ENCODE results near the gene PDE2A.
A peak's percentile ranks its signal among the peaks of the same experiment; 100 is the strongest.

PDE2A gene

GRCh38 chr11:72588421-72589410 lies 85.5 kb downstream of the PDE2A start:
- DNase-seq (ENCODE audit: low spot score): no peak

DNA sequence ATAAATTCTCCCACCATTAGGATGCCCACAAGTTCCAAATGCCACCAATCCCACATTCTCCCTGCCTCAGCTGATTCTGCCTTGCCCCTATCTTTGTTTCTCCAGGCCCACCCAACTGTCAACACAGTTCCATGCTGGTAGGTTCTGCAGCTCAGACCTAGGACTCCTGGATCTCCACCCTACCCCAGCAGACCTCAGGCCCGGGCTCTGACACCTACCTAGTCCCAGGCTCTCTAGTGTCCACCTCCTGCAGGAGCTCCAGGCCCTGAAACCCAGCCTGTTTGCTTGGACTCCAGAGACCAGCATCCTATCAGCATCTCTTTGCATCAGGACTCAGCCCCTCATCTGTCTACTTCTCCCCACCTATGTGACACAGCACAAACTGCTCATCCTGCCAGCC lies 86.5 kb downstream of the PDE2A start:
- DNase-seq (ENCODE audit: low spot score): no peak

DNA sequence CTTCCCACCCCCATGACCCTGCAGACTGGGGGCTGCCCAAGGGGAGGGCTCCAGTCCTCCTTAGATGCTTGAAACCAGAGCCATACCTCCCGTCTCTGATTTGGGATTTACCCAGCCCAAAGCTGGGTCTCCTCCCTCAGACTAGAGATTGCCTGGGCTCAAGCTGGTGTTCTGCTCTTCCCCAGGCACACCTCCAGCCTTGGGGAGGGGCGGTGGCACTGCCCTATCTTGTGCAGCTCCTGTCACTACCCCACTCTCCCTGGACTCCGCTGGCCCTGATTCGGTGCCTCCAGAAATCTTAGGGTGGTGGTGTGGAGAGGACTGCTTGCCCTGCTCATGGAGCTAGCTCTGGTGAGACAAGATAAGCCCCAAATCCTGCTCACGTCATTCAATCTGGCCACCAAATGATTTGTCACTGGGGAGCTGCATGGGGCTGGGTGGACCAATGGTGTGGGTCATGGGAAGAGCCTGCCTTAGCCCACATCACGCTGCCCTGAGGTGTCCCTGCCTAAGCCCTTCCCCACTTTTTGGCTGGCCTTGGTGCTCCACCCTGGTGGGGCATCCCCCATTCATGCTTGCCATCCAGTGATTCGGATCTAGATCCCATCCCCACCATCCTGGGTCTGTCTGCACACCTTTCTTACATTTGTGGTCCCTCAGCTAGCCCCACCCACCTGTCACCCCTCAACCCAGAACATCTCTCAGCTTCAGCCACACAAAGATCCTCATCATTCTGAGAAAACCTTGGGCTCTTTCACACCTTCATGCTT lies 87.7 kb downstream of the PDE2A start:
- DNase-seq (ENCODE audit: low spot score): no peak

DNA sequence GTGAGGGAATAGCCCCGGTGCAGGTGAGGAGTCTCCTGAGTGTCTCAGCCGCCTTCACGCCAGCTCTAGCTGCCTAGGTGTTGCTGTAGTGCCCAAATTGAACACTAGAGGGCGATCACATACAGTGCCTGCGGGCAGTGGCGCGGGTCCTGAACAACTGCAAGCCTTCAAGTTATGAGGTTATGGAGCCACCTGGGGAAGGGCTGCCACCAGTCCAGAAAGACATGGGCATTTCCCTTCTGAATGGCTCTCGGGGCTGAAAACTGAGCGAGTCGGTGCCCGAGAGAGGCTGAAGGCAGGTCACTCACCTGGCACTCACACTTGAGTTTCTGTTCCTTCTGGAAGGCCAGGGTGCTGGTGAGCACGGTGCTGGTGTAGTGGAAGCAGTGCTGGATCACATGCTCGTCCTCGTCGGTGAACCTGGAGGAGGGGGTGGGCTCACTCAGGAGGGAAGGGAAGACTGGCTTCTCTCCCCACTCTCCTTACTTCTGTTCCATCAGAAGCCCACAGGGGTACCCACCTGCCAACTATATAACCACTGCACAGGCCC lies 88.4 kb downstream of the PDE2A start:
- peak; percentile 89 for DNase-seq (ENCODE audit: low spot score)

GRCh38 chr11:72584939-72585597 lies 89.2 kb downstream of the PDE2A start:
- DNase-seq (ENCODE audit: low spot score): no peak

DNA sequence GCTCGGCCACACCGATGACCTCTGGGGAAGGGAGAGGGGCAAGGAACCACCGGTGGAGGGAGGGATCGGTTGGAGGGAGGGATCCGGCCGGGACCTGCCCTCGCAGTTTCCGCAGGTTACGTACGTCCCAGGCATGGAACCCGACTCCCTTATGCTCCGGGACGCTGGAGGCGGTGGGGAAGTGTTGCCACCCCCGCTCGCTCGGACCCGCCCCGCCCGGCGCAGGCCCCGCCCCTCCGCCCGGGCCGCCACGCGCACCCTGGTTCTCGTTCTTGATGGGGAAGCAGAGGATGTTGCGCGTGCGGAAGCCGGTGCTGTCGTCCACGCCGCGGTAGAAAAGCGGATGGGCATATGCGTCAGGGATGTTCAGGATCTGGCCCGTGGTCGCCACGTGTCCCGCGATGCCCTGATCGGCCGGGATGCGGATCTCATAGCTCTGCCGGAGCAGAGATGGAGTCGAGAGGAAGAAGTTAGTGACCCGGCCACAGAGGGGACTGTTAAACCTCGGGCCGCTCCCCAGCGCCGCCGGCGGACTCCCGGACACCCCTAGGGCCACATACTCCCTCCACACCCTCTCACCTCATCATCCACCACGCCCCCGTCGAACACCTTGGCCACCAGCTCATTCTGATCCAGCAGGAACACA lies 89.8 kb downstream of the PDE2A start:
- no peak for DNase-seq (ENCODE audit: low spot score)

DNA sequence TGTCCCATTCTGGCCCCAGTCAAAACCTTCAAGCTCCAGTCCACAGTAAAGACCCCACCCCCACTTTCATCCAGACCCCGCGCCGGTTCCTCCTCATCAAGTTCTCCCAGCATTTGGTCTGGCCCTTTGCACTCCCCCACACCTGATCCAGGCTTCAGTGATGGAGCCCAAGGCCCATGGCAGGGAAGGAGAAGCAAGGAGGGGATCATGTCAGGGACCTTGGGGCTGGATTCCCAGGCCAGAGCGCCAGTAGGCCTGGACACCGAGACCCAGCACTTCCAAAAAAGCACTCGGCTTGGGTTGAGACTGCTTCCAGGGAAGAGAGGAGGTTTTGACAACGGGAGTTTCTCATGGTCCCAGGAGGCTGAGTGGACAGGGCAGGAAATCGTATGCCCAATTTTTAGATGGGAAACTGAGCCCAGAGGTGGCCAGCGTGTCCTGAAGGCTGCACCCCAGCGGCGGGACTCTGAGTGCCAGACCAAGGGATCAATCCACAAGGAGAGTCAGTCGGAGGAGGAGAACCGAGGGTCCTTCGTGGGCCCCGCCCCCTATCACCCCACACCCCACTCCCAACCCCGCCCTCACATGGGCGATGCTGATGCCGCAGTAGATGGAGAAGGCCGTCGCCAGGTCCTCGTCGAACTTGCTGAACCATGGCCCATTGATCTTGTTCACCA lies 90.5 kb downstream of the PDE2A start:
- DNase-seq (ENCODE audit: low spot score): no peak

GRCh38 chr11:72583177-72583553 lies 91.1 kb downstream of the PDE2A start:
- no peak for DNase-seq (ENCODE audit: low spot score)

DNA sequence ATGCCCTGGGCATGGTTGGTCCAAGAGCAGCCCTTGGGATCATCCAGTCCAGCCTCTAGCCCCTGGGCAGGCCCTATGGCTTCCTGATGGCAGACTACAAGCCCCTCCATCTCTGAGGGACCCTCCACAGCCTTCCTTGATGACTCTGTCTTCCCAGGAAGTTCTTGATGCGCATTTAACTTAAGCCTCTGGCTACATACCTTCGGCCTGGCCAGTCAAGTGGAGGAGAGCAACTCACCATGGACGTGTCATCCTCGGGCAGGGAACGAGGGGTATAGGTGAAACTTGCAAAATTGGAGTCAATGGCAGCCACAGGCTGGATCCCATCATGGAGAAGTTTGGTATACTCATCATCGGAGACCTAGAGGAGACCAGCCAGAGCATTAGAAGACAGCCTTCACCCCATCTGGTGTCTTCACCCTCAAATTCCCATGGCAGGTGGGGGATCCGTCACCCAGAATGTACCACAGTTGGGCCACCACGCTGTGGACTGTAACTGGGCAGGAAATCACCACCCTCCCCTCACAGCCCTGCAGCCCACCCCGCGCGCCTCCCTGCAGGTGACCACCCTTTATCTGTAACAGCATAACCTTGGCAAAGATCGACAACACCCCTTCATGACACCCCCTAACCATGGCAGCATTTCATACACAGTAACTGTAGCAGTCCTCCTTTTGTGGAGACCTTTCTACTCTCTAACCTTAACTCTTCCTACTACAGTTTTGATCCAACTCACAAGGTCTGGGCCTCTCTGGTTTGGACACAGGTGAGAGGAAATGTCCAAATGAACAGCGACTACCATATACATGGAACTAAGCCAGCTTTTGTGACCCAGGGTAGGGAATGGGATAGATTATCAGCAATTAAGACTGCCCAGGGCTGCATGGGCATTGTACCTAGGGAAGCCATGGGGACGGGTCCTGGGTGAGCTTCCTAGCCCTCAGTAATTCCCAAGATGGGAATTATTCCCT lies 91.7 kb downstream of the PDE2A start:
- no peak for DNase-seq (ENCODE audit: low spot score)

DNA sequence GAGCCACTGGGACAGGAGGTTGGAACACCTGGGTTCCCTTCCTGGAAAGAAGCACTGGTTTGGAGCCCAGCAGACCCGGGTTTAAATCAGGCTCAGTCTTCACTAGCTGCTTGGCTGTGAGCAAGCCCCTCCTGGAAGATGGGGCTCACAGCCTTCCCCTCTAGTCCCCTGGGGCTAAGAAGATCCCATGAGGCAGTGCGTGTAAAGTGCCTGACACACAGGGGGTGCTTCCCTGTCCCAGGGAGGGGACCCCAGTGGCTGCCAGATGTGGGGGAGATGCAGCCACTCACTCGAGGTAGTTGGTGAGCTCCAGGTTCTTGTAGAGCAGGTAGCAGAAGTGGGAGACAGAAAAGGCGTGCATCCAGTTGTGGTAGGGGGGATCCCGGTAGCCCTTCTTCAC lies 93.2 kb downstream of the PDE2A start:
- no peak for DNase-seq (ENCODE audit: low spot score)

- no peak for DNase-seq (ENCODE audit: low spot score)
Observed at GRCh38 chr11:72580642-72580950, 93.6 kb downstream of the PDE2A start.

DNA sequence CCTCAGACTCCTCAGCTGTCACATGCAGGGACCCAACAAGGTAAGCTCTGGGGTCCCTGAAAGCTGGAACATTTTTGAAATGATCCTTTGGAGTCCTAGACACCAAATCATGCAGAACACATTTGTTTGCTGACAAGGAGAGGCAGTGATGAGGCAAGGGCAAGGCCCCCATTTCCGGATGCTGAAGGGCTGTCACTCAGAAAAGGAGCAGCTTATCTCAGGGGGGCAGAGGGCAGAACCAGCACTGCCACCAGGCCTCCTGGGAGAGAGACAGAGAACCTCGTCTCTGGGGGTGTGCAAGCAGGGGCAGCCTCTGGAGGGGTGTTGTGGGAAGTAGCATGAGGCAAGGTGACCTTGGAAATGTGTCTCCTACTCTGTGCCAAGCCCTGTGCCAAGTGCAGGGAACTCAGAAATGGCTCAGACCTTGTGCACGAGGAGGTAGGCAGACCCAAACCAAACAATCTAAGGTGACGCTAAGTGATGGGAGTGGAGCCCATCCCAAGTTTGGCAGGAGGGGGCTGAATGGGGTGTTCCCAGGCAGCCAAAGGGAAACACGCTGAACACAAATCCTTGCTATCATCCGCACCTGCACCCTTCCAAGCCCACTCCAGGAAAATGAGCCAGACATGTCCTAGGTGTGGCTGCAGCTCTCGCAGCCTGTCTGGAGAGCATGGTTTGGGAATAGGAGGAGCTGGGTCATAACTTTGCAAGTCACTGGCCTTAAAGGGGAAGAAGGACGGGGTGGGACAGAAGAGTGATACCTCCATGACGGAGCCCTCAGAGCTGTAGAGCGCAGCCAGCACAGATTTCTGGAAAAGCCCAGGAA lies 94.2 kb downstream of the PDE2A start:
- DNase-seq (ENCODE audit: low spot score): no peak

DNA sequence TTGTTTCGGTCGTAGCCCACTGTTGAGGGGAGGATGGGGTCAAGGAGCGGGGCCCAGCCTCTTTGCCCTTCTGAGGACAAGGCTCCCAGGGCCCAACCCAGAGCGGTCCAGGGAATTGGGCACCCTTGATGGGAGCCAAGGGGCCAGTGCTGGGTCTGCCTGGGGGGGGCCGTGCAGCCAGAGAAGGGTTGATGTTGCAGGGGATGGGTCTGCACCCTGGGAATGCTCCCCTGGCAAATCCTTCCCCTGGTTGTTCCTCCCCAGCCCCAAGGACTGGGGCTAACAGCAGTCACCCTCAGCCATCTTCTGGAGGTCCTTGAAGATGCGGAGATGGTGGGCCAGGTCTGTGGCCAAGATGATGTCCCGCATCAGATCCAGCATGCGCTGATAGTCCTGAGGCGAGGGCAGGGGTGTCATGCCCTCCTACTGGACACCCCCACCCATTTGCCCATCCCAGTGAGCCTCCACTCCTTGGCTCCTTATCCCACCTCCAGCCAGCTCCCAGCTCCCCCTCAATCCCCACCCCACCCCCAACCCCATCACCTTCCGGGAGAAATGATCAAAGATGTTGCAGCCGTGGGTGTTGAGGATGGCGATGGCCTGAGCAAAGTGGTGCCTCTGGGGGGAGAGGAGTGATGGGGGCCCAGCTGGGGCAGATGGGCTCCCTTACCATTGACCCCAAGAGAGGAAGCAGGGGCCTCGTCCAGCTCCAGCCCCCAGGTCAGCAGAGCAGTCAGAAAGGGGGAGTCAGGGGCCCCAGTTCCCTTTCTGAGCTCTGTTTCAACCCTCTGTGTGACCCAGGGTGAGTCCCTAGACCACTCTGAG lies 95.0 kb downstream of the PDE2A start:
- DNase-seq (ENCODE audit: low spot score): no peak

GRCh38 chr11:72578566-72578965 lies 95.7 kb downstream of the PDE2A start:
- no peak for DNase-seq (ENCODE audit: low spot score)

- DNase-seq (ENCODE audit: low spot score): no peak
Observed at GRCh38 chr11:72578051-72578450, 96.2 kb downstream of the PDE2A start.

- no peak for DNase-seq (ENCODE audit: low spot score)
Observed at GRCh38 chr11:72577271-72577721, 96.9 kb downstream of the PDE2A start.

- DNase-seq (ENCODE audit: low spot score): no peak
Observed at GRCh38 chr11:72576661-72577060, 97.6 kb downstream of the PDE2A start.

DNA sequence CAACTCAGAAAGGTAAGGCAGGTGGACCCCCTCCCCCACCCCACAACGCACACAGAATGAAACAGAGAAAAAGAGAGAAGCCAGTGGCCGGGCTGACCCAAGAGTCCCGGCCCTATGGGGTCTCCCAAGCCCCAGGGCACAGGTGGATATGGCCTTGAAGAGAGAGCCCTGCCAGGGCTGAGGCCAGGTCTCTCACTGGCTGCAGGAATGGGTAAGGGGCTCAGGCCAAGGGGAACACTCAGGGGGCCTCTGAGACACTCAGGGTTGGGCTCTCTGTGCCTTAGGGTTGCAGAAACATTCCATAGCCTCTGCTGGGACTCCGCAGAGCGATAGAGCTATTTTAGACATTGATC lies 98.0 kb downstream of the PDE2A start:
- no peak for DNase-seq (ENCODE audit: low spot score)
